ENCODE results near the gene MPDU1.

MPDU1 gene

DNA sequence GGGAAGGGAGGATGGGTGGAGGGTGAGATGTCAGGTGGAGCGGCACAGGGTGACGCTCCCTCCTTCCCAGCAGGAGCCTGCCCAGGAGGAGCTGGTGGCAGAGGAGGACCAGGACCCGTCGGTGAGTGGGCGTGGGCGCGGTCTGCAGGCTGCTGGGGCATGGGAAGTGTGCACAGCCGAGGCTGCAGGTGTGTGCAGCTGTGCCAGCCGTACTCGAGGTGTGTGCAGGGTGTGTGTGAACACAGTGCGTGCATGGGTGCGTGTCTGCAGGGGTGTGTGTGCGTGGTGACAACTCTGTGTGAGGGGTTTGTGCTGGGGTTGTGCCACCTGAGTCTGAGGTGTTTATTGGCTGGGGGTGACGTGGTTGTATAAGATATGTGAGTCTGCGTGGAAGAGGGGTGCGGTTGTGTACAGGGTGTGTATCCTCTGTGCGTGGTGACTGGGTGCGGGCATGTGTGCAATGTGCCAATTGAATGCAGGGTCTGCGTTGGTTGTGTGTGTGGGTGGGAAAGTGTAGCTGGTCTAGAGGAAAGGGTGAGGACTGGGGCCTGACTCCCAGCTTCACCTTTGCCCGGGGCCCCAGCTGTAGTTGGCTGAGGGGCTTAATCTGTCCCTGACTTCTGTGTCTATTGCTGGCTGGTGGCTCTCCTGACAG lies 34.1 kb upstream of the MPDU1 start:
- TF ChIP-seq, protein P1, sequence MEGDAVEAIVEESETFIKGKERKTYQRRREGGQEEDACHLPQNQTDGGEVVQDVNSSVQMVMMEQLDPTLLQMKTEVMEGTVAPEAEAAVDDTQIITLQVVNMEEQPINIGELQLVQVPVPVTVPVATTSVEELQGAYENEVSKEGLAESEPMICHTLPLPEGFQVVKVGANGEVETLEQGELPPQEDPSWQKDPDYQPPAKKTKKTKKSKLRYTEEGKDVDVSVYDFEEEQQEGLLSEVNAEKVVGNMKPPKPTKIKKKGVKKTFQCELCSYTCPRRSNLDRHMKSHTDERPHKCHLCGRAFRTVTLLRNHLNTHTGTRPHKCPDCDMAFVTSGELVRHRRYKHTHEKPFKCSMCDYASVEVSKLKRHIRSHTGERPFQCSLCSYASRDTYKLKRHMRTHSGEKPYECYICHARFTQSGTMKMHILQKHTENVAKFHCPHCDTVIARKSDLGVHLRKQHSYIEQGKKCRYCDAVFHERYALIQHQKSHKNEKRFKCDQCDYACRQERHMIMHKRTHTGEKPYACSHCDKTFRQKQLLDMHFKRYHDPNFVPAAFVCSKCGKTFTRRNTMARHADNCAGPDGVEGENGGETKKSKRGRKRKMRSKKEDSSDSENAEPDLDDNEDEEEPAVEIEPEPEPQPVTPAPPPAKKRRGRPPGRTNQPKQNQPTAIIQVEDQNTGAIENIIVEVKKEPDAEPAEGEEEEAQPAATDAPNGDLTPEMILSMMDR (conservative IDR thresholded peaks at IDR 0.05; ENCODE audit: low read depth, low read length), result no peak
- no peak for DNase-seq (ENCODE audit: low read depth)
- peak overlapping the region; percentile 51 for H3K4me3 ChIP-seq (ENCODE audit: low read length)

GRCh38 chr17:7550344-7550743 lies 33.3 kb upstream of the MPDU1 start:
- no peak overlapping the region for H3K4me3 ChIP-seq (ENCODE audit: low read length)
- DNase-seq (ENCODE audit: low read depth), result no peak
- TF ChIP-seq, protein P1 (conservative IDR thresholded peaks at IDR 0.05; ENCODE audit: low read depth, low read length), result no peak

- DNase-seq (ENCODE audit: low read depth), result no peak
Measured at GRCh38 chr17:7551396-7551795, 32.3 kb upstream of the MPDU1 start.

GRCh38 chr17:7552621-7553051 lies 31.0 kb upstream of the MPDU1 start:
- TF ChIP-seq, protein P1 (conservative IDR thresholded peaks at IDR 0.05; ENCODE audit: low read depth, low read length), result no peak
- no peak overlapping the region for H3K4me3 ChIP-seq (ENCODE audit: low read length)
- no peak for DNase-seq (ENCODE audit: low read depth)

More at GRCh38 chr17:7551396-7551795, 32.3 kb upstream of the MPDU1 start:
- H3K4me3 ChIP-seq (ENCODE audit: low read length), result no peak overlapping the region
- TF ChIP-seq, protein P1 (conservative IDR thresholded peaks at IDR 0.05; ENCODE audit: low read depth, low read length), result no peak

DNA sequence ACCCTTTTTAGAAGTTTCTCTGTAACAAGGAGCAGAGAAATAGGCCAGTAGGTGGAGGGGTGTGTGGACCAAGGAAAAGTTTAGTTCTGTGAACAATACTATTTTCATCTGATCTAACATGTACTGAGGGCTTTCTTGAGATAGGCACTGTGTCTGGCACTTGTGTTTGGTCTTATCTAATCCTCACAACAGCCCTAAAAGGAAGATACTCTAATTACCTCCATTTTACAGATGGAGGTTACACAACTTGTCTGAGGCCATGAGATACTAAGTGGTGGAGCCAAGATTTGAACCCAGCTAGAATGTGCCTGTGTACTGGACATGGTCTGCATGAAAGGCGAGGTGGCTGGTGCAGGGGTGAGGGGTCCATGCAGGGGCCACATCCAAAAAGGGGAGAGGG lies 30.3 kb upstream of the MPDU1 start:
- TF ChIP-seq, protein P1 (conservative IDR thresholded peaks at IDR 0.05; ENCODE audit: low read depth, low read length), result no peak
- no peak overlapping the region for H3K4me3 ChIP-seq (ENCODE audit: low read length)
- no peak for DNase-seq (ENCODE audit: low read depth)

- H3K4me3 ChIP-seq (ENCODE audit: low read length), result no peak overlapping the region
- DNase-seq (ENCODE audit: low read depth), result no peak
- TF ChIP-seq, protein P1 (conservative IDR thresholded peaks at IDR 0.05; ENCODE audit: low read depth, low read length), result peak; percentile 31
Measured at GRCh38 chr17:7555320-7555948, 28.2 kb upstream of the MPDU1 start.

DNA sequence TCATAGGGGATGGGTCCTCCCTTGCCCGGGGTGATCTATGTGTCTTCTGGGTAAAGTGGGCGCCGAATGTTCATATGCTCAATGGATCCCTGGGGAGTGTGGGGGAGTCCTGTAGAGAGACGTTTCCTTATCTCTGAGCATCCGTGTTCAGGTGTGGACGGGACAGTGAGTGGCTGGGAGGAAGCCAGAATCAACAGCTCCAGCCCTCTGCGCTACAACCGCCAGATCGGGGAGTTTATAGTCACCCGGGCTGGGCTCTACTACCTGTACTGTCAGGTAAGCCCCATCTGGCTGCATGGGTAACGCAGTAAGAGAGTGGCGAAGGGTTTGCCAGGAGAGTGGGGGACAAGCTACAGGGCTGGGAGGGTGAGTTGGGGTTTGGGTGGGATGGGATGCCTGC lies 27.0 kb upstream of the MPDU1 start:
- no peak for DNase-seq (ENCODE audit: low read depth)
- TF ChIP-seq, protein P1 (conservative IDR thresholded peaks at IDR 0.05; ENCODE audit: low read depth, low read length), result no peak
- H3K4me3 ChIP-seq (ENCODE audit: low read length), result no peak overlapping the region
